HL-60 (cell line): ENCODE results near the gene SLC10A1.

Experiments used
- DNase-seq, 2 experiments: peaks; one replicate each; pipeline ENCODE4 v3.0.0-alpha.2; 2010 to 2020; ENCODE audit warnings: low read depth in 1 of 2, low spot score in 1 of 2
- H3K27ac ChIP-seq: fragments of 250-450 bp; sonication (Bioruptor Pico); replicated peaks from 2 replicates; pipeline ENCODE4 v1.5.1; 2020; ENCODE audit warnings: mild to moderate bottlenecking, moderate library complexity
- H3K27me3 ChIP-seq: fragments of 250-450 bp; sonication (Bioruptor Pico); 2 replicates; pipeline ENCODE4 v1.5.1; 2021; ENCODE audit warnings: mild to moderate bottlenecking, moderate library complexity; ENCODE audit not compliant: insufficient read depth, poor library complexity, severe bottlenecking
- H3K4me3 ChIP-seq: replicated peaks from 2 replicates; pipeline ENCODE4 v1.5.1; 2011; ENCODE audit warnings: mild to moderate bottlenecking, control low read depth, low read length; ENCODE audit not compliant: insufficient read depth
- CTCF ChIP-seq: IDR thresholded peaks from one replicate; pipeline ENCODE4 v1.5.1; 2011; ENCODE audit warnings: low read length, control low read depth, inconsistent platforms; ENCODE audit not compliant: insufficient read depth
- GABPA ChIP-seq: IDR thresholded peaks from 2 replicates; pipeline ENCODE4 v1.6.1; 2012; ENCODE audit warnings: low read depth
- POLR2AphosphoS5 ChIP-seq: IDR thresholded peaks from 2 replicates; pipeline ENCODE4 v1.6.1; 2012; ENCODE audit warnings: low read depth
- REST ChIP-seq: IDR thresholded peaks from 2 replicates; pipeline ENCODE4 v1.6.1; 2012; ENCODE audit warnings: low read depth; ENCODE audit not compliant: insufficient replicate concordance
- SPI1 ChIP-seq: IDR thresholded peaks from 2 replicates; pipeline ENCODE4 v1.6.1; 2012; ENCODE audit warnings: low read depth, mild to moderate bottlenecking, borderline replicate concordance

The SLC10A1 gene

GRCh38 chr14:69811227-69811867 is 14.3 kb upstream of the SLC10A1 start:
- no peak for DNase-seq
- no peak overlapping the region for H3K4me3 ChIP-seq
- H3K27me3 ChIP-seq = no peaks in the 10 kb centered on the region
- no peak overlapping the region for H3K27ac ChIP-seq
- no peak for TF ChIP-seq SPI1
- no peak for TF ChIP-seq POLR2AphosphoS5
- no peak for TF ChIP-seq GABPA
- no peak for TF ChIP-seq CTCF
- TF ChIP-seq REST = no peak

- no peak for TF ChIP-seq SPI1
- TF ChIP-seq REST = no peak
- TF ChIP-seq CTCF = no peak
- TF ChIP-seq POLR2AphosphoS5 = no peak
- no peak for TF ChIP-seq GABPA
- Histone ChIP-seq H3K27me3 (no peaks in the 10 kb centered on the region), H3K4me3 (no peak overlapping the region), H3K27ac (no peak overlapping the region)
- DNase-seq = no peak
Observed at GRCh38 chr14:69808919-69809808, 12.1 kb upstream of the SLC10A1 start.

GRCh38 chr14:69807192-69807591 is 10.2 kb upstream of the SLC10A1 start:
- Histone ChIP-seq H3K27me3 (no peaks in the 10 kb centered on the region), H3K27ac (no peak overlapping the region), H3K4me3 (no peak overlapping the region)
- TF ChIP-seq REST = no peak
- TF ChIP-seq SPI1 = no peak
- no peak for TF ChIP-seq GABPA
- no peak for TF ChIP-seq CTCF
- TF ChIP-seq POLR2AphosphoS5 = no peak
- DNase-seq = no peak
